Fibroblast of peridontal ligament (primary cell): ENCODE data around the gene AKAP10.
"Not testable (repeated sequence)": the region's sequence is repeated elsewhere in the genome, so short reads cannot be mapped to it uniquely, and the experiment has no call there.

Experiments used
- DNase-seq: peaks from one replicate; pipeline ENCODE4 v3.0.0-alpha.2; 2010; ENCODE audit errors: extremely low read depth

Gene AKAP10

GRCh38 chr17:19928299-19928698 lies 49.3 kb downstream of the AKAP10 start:
- DNase-seq = peak; percentile 82

- peak; percentile 38 for DNase-seq
Observed at GRCh38 chr17:19915245-19915978, 62.2 kb downstream of the AKAP10 start.

DNA sequence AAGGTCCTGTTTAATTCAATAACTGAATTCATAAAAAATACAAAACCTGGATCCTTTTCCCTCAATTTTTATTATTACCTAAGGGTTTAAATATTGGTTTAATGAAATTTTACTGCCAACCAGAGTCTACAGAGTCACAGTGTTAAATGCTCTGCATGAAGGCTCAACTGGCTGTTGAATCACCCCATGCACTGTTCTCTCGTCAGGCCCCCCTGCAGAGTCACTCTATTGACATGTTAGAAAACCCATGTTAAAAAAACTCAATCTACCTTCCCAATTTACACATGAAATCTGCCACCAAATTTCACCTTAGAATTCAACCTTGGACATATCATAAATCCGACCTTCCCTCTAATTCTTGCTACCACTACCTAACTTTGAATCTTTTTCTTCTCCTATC lies 66.6 kb downstream of the AKAP10 start:
- DNase-seq = no peak

DNA sequence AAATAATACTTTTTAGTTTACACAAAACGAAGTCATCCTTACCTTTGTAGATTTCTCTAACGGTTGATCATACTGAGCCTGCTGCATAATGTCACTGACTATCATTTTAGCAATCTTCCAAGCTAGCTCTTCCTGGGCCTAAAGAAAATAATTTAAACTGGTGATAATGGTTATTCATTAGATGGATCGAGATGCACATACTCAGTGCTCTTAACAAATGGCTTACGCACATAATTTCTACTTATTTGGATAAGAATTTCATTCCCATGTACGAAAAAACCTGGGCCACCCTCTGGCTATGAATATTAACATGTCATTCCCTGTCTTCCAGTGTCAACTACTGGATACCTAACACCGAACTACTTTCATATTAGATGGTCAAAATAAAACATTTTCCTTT lies 68.5 kb downstream of the AKAP10 start:
- DNase-seq = no peak

DNA sequence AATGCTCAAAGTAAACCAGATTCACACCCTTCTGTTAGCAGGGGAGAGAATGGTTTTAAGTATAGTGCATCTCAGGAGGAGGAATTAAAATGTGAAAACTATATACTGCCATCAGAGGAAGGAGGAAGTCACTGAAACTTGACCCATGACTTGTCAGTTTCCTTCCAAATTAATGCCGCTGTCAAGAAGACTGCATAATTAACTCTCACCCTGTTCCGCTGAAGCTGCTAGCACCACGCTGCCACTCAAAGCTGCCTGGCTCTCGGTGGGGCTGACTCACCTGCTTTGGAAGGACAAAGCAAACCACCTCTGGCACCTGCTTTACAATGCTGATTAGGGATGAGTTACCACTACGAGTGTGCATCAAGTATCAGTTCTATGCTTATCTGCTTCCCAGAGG lies 72.1 kb downstream of the AKAP10 start:
- DNase-seq = no peak

- no peak for DNase-seq
Observed at GRCh38 chr17:19904924-19905323, 72.7 kb downstream of the AKAP10 start.

DNA sequence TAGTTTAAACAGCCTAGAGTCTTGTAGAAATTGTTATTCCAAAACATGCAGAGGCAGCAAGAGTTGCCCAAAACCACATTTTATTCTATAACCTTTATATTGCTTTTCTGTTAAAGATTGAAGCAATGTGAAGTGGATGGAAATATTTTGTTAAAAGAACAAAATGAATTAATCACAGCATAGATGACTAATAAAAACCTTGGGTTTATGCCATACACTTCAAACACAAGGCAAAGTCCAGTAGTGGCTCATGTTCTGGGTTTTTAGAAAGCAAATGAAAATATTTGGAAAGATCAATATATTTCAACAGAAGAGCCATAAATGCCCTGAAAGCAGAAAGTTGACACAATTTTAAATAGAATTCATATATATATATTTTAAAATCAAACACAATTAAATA lies 73.2 kb downstream of the AKAP10 start:
- peak; percentile 69 for DNase-seq

- DNase-seq = no peak
Observed at GRCh38 chr17:19900809-19901208, 76.8 kb downstream of the AKAP10 start.

DNA sequence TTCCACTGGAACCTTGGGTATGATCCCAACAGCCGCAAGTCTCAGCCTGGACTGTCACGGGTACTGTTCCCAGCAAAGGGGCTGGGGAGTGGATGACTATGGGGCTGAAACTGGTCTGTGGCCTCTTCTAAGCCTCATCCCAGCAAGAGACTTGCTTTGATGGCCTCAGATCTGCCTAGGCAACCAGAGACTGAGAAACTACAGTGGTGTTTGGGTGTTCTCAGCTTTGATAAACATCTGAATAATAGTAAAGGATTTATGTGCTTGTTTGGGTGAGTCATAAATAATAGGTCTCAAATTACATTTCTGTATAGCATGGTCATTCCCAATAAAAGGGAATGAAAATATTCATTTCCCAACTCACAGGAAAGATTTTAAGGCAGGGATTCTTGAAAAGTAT lies 79.7 kb downstream of the AKAP10 start:
- peak; percentile 76 for DNase-seq

- DNase-seq = no peak
Observed at GRCh38 chr17:19897090-19897837, 80.4 kb downstream of the AKAP10 start.

GRCh38 chr17:19896679-19897078 lies 80.9 kb downstream of the AKAP10 start:
- no peak for DNase-seq

DNA sequence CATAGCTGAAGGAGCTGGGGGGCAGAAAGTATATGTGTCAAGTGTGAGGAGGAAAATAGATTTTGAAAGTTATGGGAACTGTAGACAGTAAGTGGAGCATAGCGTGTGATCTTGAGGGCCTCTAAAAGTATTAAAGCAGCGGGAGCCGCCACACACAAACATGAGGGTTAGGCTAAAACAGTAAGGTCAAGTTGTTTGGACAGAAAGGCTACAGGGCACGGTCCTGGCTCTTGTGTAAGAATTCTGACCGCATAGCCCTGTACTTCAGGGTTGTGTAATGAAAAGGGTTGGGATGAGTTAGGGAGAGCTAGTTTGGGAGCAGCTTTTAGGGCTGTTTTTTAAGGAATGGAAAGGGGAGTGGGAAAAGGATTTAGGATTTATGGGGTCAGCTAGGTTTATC lies 87.1 kb downstream of the AKAP10 start:
- DNase-seq = not testable (repeated sequence)

DNA sequence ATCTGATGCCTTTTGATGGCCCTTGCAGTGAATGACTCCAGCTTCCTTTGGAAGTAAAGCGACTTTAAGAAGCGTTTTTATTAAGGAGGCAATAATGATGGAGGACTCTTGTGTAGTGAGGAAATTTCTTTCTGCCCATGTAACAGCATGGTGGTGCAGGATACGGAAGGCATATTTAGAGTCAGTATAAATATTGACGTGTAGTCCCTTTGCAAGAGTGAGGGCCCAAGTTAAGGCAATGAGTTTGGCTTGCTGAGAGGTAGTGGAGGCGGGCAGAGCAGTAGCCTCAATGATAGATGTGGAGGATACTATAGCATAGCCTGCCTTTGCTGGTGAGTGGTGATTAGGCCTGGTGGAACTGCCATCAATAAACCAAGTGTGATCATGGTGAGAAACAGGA lies 87.6 kb downstream of the AKAP10 start:
- DNase-seq = not testable (repeated sequence)

GRCh38 chr17:19886116-19886515 lies 91.5 kb downstream of the AKAP10 start:
- DNase-seq = no peak

DNA sequence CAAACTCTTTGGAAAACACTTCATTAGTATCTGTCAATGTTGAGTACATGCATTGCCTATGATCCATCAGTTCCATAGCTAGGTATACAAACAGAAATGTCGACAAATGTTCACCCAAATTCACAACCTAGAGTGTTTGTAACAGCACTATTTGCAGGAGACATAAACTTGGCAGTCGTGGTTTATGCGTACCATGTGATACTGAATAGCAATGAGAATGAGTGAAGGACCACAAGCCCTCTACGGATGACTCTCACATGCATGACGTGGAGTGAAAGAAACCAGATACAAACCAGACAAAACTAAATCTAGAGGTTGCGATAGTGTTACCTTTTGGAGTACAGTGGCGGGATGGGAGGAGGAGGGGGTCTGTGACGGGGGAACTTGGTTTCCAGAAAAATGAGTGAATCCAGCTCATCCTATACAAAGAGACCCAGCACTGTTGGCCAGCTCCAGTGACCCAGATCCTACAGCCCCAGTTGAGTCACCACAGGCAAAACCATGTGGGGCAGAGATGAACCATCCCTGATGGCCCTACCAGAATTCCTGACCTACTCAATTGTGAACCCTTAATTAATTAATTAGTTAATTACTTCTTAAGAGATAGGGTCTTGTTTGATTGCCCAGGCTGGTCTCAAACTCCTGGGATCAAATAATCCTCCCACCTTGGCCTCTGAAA lies 94.0 kb downstream of the AKAP10 start:
- no peak for DNase-seq

- no peak for DNase-seq
Observed at GRCh38 chr17:19880393-19880792, 97.2 kb downstream of the AKAP10 start.

- no peak for DNase-seq
Observed at GRCh38 chr17:19877364-19877945, 100.2 kb downstream of the AKAP10 start.

- no peak for DNase-seq
Observed at GRCh38 chr17:19876529-19877161, 101.0 kb downstream of the AKAP10 start.

DNA sequence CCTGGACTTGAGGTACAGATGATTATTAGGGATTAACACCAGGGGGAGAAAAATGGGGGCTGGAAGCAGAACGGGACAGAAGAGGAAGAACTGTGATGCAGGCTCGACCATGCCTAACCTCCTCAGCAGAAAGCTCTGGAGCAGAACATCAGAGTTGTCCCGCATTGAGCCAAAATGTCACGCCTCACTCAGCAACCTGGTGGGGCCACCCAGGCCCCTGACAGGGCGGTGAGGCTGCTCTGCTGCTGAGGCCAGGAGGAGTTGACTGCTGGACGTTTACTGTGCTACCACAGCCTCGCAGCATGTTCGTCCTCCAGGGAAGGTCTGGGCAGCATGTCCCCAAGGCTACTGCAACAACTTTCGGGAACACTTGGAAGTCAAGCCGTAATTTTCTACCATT lies 103.4 kb downstream of the AKAP10 start:
- DNase-seq = no peak

GRCh38 chr17:19873346-19873745 lies 104.3 kb downstream of the AKAP10 start:
- DNase-seq = no peak

GRCh38 chr17:19868079-19868395 lies 109.6 kb downstream of the AKAP10 start:
- DNase-seq = no peak
